Psoas muscle (tissue), 8 donors: ENCODE results near the gene EYA2. TPM values are rescaled to one million over a fixed set of nuclear protein-coding genes. Genes with fewer than 3 reads are reported as not detected.

Experiments
- ATAC-seq, 4 donors: fragments of 200-7000 bp; cut with Tn5 transposase; one replicate each; pipeline ENCODE4 v1.9.1; 2020; ENCODE audit warnings: moderate library complexity in 3 of 4, mild to moderate bottlenecking in 2 of 4
- DNase-seq, 2 donors: peaks; one replicate each; pipeline ENCODE4 v3.0.0-alpha.2; 2020
- H3K27ac ChIP-seq: fragments of 200-600 bp; one replicate; pipeline ENCODE4 v1.8.0; 2022
- H3K27me3 ChIP-seq, 3 donors: fragments of 200-600 bp in 1 of 3; one replicate each; pipeline versions ENCODE4 v1.6.1 to v1.8.0; 2013 to 2022; ENCODE audit warnings: low read length in 2 of 3, mild to moderate bottlenecking in 2 of 3, moderate library complexity in 1 of 3; ENCODE audit not compliant: insufficient read depth in 3 of 3
- H3K36me3 ChIP-seq, 2 donors: fragments of 200-600 bp in 1 of 2; one replicate each; pipeline versions ENCODE4 v1.6.1 to v1.8.0; 2013 to 2022; ENCODE audit warnings: low read depth in 1 of 2, mild to moderate bottlenecking in 1 of 2, moderate library complexity in 1 of 2; ENCODE audit not compliant: insufficient read depth in 1 of 2
- H3K4me1 ChIP-seq: fragments of 200-600 bp; one replicate; pipeline ENCODE4 v1.8.0; 2022
- H3K4me3 ChIP-seq: fragments of 200-600 bp; one replicate; pipeline ENCODE4 v1.8.0; 2022; ENCODE audit warnings: mild to moderate bottlenecking
- H3K9me3 ChIP-seq: fragments of 200-600 bp; one replicate; pipeline ENCODE4 v1.8.0; 2022
- WGBS, 3 donors: extraction: QIAGEN DNeasy Blood & Tissue Kit; methylation state at CpG; one replicate each; pipeline versions ENCODE4 v1.1.6 to v1.1.7; 2013; 5-methylcytosine and 5-hydroxymethylcytosine counted together
- intact Hi-C, 2 donors: fragments of 100-400 bp; cut with DNase I; formaldehyde crosslinking; loops; one replicate each; pipeline versions ENCODE4 v1.11.0 to v1.14.2; 2022
- polyA plus RNA-seq, 3 donors: library from polyadenylated mRNA; stranded (reverse); fragments of 200-250 nt; gene quantifications; one replicate each; pipeline ENCODE4 v1.2.3, GENCODE V29; 2013
- total RNA-seq, 4 donors: library from RNA; stranded (reverse); fragmentation: NEBNext Ultra II Directional in 2 of 4; extraction: Animal tissue kit (Norgen Biotek cat#: 25700) in 2 of 4; gene quantifications; one replicate each; pipeline versions ENCODE4 v1.2.1 to v1.2.4, GENCODE V29; 2021 to 2023
- TF ChIP-seq, protein P1 (sequence below): fragments of 200-600 bp; IDR thresholded peaks from one replicate; pipeline ENCODE4 v1.8.0; 2022; ENCODE audit warnings: antibody characterized with exemption
- donor health status: healthy with polysubstance abuse.
- donor health status: DM: no; HTN: no; CAD: no; lungs with moderate emphysema.
- donor health status: Bipolar disorder and iron deficiency.
- donor health status: healthy.
- donor health status: DM: yes; HTN: yes; CAD: no.
- donor health status: DM: no; HTN: no; CAD: no.
- donor health status: DM: no; HTN: no; CAD: no.
- donor health status: DM: yes; HTN: yes; CAD: no.

EYA2 gene
- total and polyA plus RNA-seq, 7 donors = 0.72 to 4.0 (median 2.0) TPM

- Histone ChIP-seq H3K27me3 (no peaks in the 10 kb centered on the region), H3K4me3 (no peak overlapping the region), H3K36me3 (no peaks in the 10 kb centered on the region), H3K27ac (no peak overlapping the region), H3K9me3 (no peaks in the 10 kb centered on the region), H3K4me1 (no peaks in the 10 kb centered on the region)
- DNase-seq (no peak), ATAC-seq (no peak)
- intact Hi-C loops = no loop called here
- TF ChIP-seq, protein P1, sequence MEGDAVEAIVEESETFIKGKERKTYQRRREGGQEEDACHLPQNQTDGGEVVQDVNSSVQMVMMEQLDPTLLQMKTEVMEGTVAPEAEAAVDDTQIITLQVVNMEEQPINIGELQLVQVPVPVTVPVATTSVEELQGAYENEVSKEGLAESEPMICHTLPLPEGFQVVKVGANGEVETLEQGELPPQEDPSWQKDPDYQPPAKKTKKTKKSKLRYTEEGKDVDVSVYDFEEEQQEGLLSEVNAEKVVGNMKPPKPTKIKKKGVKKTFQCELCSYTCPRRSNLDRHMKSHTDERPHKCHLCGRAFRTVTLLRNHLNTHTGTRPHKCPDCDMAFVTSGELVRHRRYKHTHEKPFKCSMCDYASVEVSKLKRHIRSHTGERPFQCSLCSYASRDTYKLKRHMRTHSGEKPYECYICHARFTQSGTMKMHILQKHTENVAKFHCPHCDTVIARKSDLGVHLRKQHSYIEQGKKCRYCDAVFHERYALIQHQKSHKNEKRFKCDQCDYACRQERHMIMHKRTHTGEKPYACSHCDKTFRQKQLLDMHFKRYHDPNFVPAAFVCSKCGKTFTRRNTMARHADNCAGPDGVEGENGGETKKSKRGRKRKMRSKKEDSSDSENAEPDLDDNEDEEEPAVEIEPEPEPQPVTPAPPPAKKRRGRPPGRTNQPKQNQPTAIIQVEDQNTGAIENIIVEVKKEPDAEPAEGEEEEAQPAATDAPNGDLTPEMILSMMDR = no peak
- WGBS, 3 donors = 46 to 62% (median 60%) methylated on average over 2 of the region's 2 CpGs
Measured at GRCh38 chr20:47043086-47043485, 148.4 kb downstream of the EYA2 start.

GRCh38 chr20:47044938-47045337 lies 150.3 kb downstream of the EYA2 start:
- H3K27ac ChIP-seq = no peak overlapping the region
- TF ChIP-seq, protein P1 = no peak
- H3K4me3 ChIP-seq = no peak overlapping the region
- H3K9me3 ChIP-seq = no peaks in the 10 kb centered on the region
- intact Hi-C loops = no loop called here
- no peaks in the 10 kb centered on the region for H3K4me1 ChIP-seq
- H3K27me3 ChIP-seq = no peaks in the 10 kb centered on the region
- no peaks in the 10 kb centered on the region for H3K36me3 ChIP-seq
- ATAC-seq = no peak
- DNase-seq = no peak
- 93 to 96% (median 96%) methylated on average over 1 of the region's 1 CpG for WGBS, 3 donors

- H3K4me1 ChIP-seq = no peaks in the 10 kb centered on the region
- intact Hi-C loops = no loop called here
- TF ChIP-seq, protein P1 = no peak
- whole genome bisulfite sequencing, 3 donors = 72 to 75% (median 74%) methylated on average over 5 of the region's 5 CpGs
- H3K9me3 ChIP-seq = no peaks in the 10 kb centered on the region
- DNase-seq (no peak), ATAC-seq (no peak)
- H3K27me3 ChIP-seq = no peaks in the 10 kb centered on the region
- H3K27ac ChIP-seq = no peak overlapping the region
- no peak overlapping the region for H3K4me3 ChIP-seq
- no peaks in the 10 kb centered on the region for H3K36me3 ChIP-seq
Measured at GRCh38 chr20:47048054-47048453, 153.4 kb downstream of the EYA2 start.

GRCh38 chr20:47049771-47050170 lies 155.1 kb downstream of the EYA2 start:
- no peak for ATAC-seq
- 48 to 51% (median 50%) methylated on average over 7 of the region's 7 CpGs for WGBS, 3 donors
- Histone ChIP-seq H3K4me3 (no peak overlapping the region), H3K27ac (no peak overlapping the region), H3K9me3 (no peaks in the 10 kb centered on the region), H3K27me3 (no peaks in the 10 kb centered on the region), H3K4me1 (no peaks in the 10 kb centered on the region), H3K36me3 (no peaks in the 10 kb centered on the region)
- DNase-seq = no peak
- TF ChIP-seq, protein P1 = no peak
- intact Hi-C loops = loop anchor here in 1 of 2 donors (1.0 kb wide), 1 partner anchor 20 kb away; no protein-coding TSS in a partner anchor

- Histone ChIP-seq H3K36me3 (no peaks in the 10 kb centered on the region), H3K9me3 (no peaks in the 10 kb centered on the region), H3K4me3 (no peak overlapping the region), H3K27ac (no peak overlapping the region), H3K4me1 (no peaks in the 10 kb centered on the region), H3K27me3 (no peaks in the 10 kb centered on the region)
- DNase-seq (no peak), ATAC-seq (no peak)
- TF ChIP-seq, protein P1 = no peak
- WGBS, 3 donors = 74 to 75% (median 74%) methylated on average over 14 of the region's 14 CpGs
- intact Hi-C loops = loop anchor here in 1 of 2 donors (1.0 kb wide), 1 partner anchor 18 kb away; no protein-coding TSS in a partner anchor
Measured at GRCh38 chr20:47050996-47051395, 156.4 kb downstream of the EYA2 start.
